GM23248 (cell line): ENCODE results near the gene NBEAL2. TPM values are rescaled to one million over a fixed set of nuclear protein-coding genes. Genes with fewer than 3 reads are reported as not detected.

Source experiments
- DNase-seq: peaks from one replicate; pipeline ENCODE4 v3.0.0-alpha.2; 2015
- H2AFZ ChIP-seq: fragments of 200-600 bp; sonication (generic); 2 replicates; pipeline ENCODE4 v1.6.1; 2016; ENCODE audit warnings: antibody characterized with exemption
- H3F3A ChIP-seq: fragments of 200-600 bp; sonication (generic); 2 replicates; pipeline ENCODE4 v1.6.1; 2016; ENCODE audit warnings: mild to moderate bottlenecking, antibody characterized with exemption, mixed run types; ENCODE audit not compliant: insufficient read depth
- H3K27ac ChIP-seq: fragments of 200-600 bp; sonication (generic); 2 replicates; pipeline ENCODE4 v1.5.1; 2016; ENCODE audit warnings: mild to moderate bottlenecking
- H3K27me3 ChIP-seq: fragments of 200-600 bp; sonication (generic); replicated peaks from 2 replicates; pipeline ENCODE4 v1.6.1; 2016; ENCODE audit warnings: mild to moderate bottlenecking; ENCODE audit not compliant: insufficient read depth
- H3K36me3 ChIP-seq: fragments of 200-600 bp; sonication (generic); 2 replicates; pipeline ENCODE4 v1.6.1; 2016; ENCODE audit warnings: low read depth, mild to moderate bottlenecking
- H3K4me1 ChIP-seq: fragments of 200-600 bp; sonication (generic); 2 replicates; pipeline ENCODE4 v1.6.1; 2016; ENCODE audit warnings: mild to moderate bottlenecking; ENCODE audit not compliant: insufficient read depth
- H3K4me2 ChIP-seq: fragments of 200-600 bp; sonication (generic); one replicate; pipeline ENCODE4 v1.6.1; 2016; ENCODE audit warnings: mild to moderate bottlenecking; ENCODE audit not compliant: unreplicated experiment
- H3K4me3 ChIP-seq: fragments of 200-600 bp; sonication (generic); 2 replicates; pipeline ENCODE4 v1.5.1; 2016; ENCODE audit warnings: mild to moderate bottlenecking
- H3K79me2 ChIP-seq: fragments of 200-600 bp; sonication (generic); 2 replicates; pipeline ENCODE4 v1.6.1; 2016; ENCODE audit warnings: mild to moderate bottlenecking; ENCODE audit not compliant: insufficient read depth
- H3K9ac ChIP-seq: fragments of 200-600 bp; sonication (generic); 2 replicates; pipeline ENCODE4 v1.6.1; 2016; ENCODE audit warnings: mild to moderate bottlenecking
- H3K9me2 ChIP-seq: fragments of 200-600 bp; sonication (generic); 2 replicates; pipeline ENCODE4 v1.6.1; 2016; ENCODE audit warnings: mixed run types, mild to moderate bottlenecking, moderate library complexity; ENCODE audit not compliant: insufficient read depth
- H3K9me3 ChIP-seq: fragments of 200-600 bp; sonication (generic); one replicate; pipeline ENCODE4 v1.6.1; 2017; ENCODE audit warnings: low read depth
- H4K20me1 ChIP-seq: fragments of 200-600 bp; sonication (generic); 2 replicates; pipeline ENCODE4 v1.6.0; 2016; ENCODE audit not compliant: insufficient read depth
- EZH2 ChIP-seq: fragments of 200-600 bp; sonication (generic); IDR thresholded peaks from 2 replicates; pipeline ENCODE4 v1.6.1; 2018; ENCODE audit warnings: antibody characterized with exemption, mild to moderate bottlenecking; ENCODE audit not compliant: insufficient read depth, poor library complexity, severe bottlenecking
- EZH2phosphoT487 ChIP-seq: fragments of 200-600 bp; sonication (generic); IDR thresholded peaks from 2 replicates; pipeline ENCODE4 v1.6.1; 2018; ENCODE audit warnings: antibody characterized with exemption, moderate library complexity, mild to moderate bottlenecking, low read depth; ENCODE audit not compliant: insufficient read depth
- WGBS, 2 experiments: methylation state at CpG; one replicate each; pipeline ENCODE4 v1.1.6; 2015 to 2017; ENCODE audit warnings: low lambda C conversion rate in 2 of 2, low coverage in 1 of 2; ENCODE audit errors: missing lambda C conversion rate in 2 of 2; 5-methylcytosine and 5-hydroxymethylcytosine counted together
- in situ Hi-C: fragments of 300-500 bp; cut with MboI; formaldehyde crosslinking; loops from 2 replicates; pipeline ENCODE4 v1.15.0; 2020
- polyA plus RNA-seq: library from polyadenylated mRNA; unstranded; fragments of >200 nt; fragmentation: Nextera tagmentation; extraction: Ambion mirVana; gene quantifications from 2 replicates; pipeline ENCODE4 v1.2.1, GENCODE V29; 2016
- total RNA-seq: library from RNA; depleted of rRNA; stranded (reverse); fragments of >200 nt; shearing (Covaris generic); gene quantifications from 2 replicates; pipeline ENCODE4 v1.2.3, GENCODE V29; 2014

Gene NBEAL2
- total and polyA plus RNA-seq, 2 experiments from 2014 or later = 0.94 to 2.8 TPM

DNA sequence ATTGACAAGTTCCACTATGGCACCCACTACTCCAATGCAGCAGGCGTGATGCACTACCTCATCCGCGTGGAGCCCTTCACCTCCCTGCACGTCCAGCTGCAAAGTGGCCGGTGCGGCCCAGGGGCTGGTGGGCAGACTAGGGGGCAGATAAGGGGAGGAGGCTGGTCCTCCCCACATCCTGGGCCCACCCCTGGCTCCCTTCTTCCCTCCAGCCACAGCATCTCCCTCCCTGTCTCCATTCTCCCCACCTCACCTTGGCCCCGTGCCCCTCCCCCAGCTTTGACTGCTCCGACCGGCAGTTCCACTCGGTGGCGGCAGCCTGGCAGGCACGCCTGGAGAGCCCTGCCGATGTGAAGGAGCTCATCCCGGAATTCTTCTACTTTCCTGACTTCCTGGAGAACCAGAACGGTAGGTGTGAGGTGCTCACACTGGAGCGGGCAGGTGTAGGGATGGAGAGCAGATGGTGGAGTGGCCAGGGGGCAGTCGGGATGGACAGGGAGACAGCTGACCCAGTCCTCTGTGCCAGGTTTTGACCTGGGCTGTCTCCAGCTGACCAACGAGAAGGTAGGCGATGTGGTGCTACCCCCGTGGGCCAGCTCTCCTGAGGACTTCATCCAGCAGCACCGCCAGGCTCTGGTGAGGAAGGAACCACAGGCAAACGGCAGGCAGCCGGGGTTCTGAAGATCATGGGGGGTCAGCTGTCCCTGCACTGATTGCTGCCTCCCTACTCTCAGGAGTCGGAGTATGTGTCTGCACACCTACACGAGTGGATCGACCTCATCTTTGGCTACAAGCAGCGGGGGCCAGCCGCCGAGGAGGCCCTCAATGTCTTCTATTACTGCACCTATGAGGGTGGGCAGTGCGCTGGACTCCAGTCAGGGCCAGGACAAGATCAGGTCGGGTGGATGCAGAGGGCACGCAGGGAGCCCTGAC, 26.0 kb downstream of the NBEAL2 start:
- no peaks in the 10 kb centered on the region for H3K9me3 ChIP-seq
- DNase-seq = no peak
- H3F3A ChIP-seq = no peaks in the 10 kb centered on the region
- WGBS, 2 experiments = 77 to 79% methylated on average over 31 to 32 of the region's 32 CpGs
- H3K4me2 ChIP-seq = no peak overlapping the region
- H3K9ac ChIP-seq = no peak overlapping the region
- no peak for TF ChIP-seq EZH2
- no peak overlapping the region for H3K27ac ChIP-seq
- no peaks in the 10 kb centered on the region for H3K9me2 ChIP-seq
- in situ Hi-C loops = no loop called here
- H3K4me1 ChIP-seq = peaks cover 2% of the 10 kb centered on the region; the same call in 1 of the 2 replicates
- H3K79me2 ChIP-seq = no peaks in the 10 kb centered on the region
- H3K36me3 ChIP-seq = no peaks in the 10 kb centered on the region
- H4K20me1 ChIP-seq = no peaks in the 10 kb centered on the region
- no peak overlapping the region for H2AFZ ChIP-seq
- no peaks in the 10 kb centered on the region for H3K27me3 ChIP-seq
- no peak overlapping the region for H3K4me3 ChIP-seq

- WGBS, 2 experiments = 83 to 84% methylated on average over 9 of the region's 9 CpGs
- no peaks in the 10 kb centered on the region for H3F3A ChIP-seq
- no peak overlapping the region for H3K4me2 ChIP-seq
- no peak overlapping the region for H3K4me3 ChIP-seq
- DNase-seq = no peak
- H3K9me3 ChIP-seq = no peaks in the 10 kb centered on the region
- no peak overlapping the region for H3K9ac ChIP-seq
- in situ Hi-C loops = no loop called here
- no peak overlapping the region for H3K27ac ChIP-seq
- no peaks in the 10 kb centered on the region for H3K27me3 ChIP-seq
- TF ChIP-seq EZH2 (no peak), EZH2phosphoT487 (no peak)
- H3K79me2 ChIP-seq = no peaks in the 10 kb centered on the region
- H3K36me3 ChIP-seq = no peaks in the 10 kb centered on the region
- H3K4me1 ChIP-seq = no peaks in the 10 kb centered on the region
- H3K9me2 ChIP-seq = no peaks in the 10 kb centered on the region
- no peaks in the 10 kb centered on the region for H4K20me1 ChIP-seq
- H2AFZ ChIP-seq = no peak overlapping the region
Observed at GRCh38 chr3:47006145-47006651, 26.7 kb downstream of the NBEAL2 start.

- no peak for TF ChIP-seq EZH2phosphoT487
- TF ChIP-seq EZH2 = no peak
- Histone ChIP-seq H3K9me2 (no peaks in the 10 kb centered on the region), H2AFZ (no peak overlapping the region), H3K36me3 (no peaks in the 10 kb centered on the region), H3K27me3 (no peaks in the 10 kb centered on the region), H3K79me2 (no peaks in the 10 kb centered on the region), H4K20me1 (no peaks in the 10 kb centered on the region), H3K27ac (no peak overlapping the region), H3K4me2 (no peak overlapping the region), H3K4me3 (no peak overlapping the region), H3K9ac (no peak overlapping the region), H3K9me3 (no peaks in the 10 kb centered on the region), H3K4me1 (no peaks in the 10 kb centered on the region), H3F3A (no peaks in the 10 kb centered on the region)
- in situ Hi-C loops = no loop called here
- DNase-seq = no peak
- whole genome bisulfite sequencing, 2 experiments = 90 to 96% methylated on average over 3 of the region's 3 CpGs
Observed at GRCh38 chr3:47007001-47007400, 27.5 kb downstream of the NBEAL2 start.

DNA sequence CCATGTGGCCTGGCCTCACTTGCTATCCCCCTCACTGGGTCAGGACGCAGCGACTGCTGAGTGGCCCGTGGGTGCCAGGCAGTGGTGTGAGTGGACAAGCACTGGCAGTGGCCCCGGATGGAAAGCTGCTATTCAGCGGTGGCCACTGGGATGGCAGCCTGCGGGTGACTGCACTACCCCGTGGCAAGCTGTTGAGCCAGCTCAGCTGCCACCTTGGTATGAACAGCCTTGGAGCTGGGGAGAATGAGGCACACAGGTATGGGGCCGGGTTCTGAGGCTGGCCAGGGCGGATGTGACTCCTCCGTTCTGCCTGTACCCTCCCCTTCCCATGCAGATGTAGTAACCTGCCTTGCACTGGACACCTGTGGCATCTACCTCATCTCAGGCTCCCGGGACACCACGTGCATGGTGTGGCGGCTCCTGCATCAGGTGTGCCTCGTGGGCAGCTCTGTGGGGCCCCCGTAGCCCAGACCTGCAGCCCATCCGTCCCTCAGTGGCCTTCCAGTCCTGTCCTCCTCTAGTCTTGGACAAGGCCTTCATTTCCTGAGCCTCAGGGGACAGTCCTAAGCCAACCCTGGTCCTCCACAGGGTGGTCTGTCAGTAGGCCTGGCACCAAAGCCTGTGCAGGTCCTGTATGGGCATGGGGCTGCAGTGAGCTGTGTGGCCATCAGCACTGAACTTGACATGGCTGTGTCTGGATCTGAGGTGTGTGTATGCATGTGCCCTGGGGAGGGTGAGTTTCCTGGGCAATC, 28.2 kb downstream of the NBEAL2 start:
- Histone ChIP-seq H3K9ac (no peak overlapping the region), H3K9me2 (no peaks in the 10 kb centered on the region), H3K79me2 (no peaks in the 10 kb centered on the region), H3K9me3 (no peaks in the 10 kb centered on the region), H3K36me3 (no peaks in the 10 kb centered on the region), H3F3A (no peaks in the 10 kb centered on the region), H3K27me3 (no peaks in the 10 kb centered on the region), H3K4me2 (no peak overlapping the region), H3K27ac (no peak overlapping the region), H3K4me1 (no peaks in the 10 kb centered on the region), H2AFZ (no peak overlapping the region), H4K20me1 (no peaks in the 10 kb centered on the region), H3K4me3 (no peak overlapping the region)
- 71 to 74% methylated on average over 16 of the region's 16 CpGs for whole genome bisulfite sequencing, 2 experiments
- in situ Hi-C loops = no loop called here
- no peak for TF ChIP-seq EZH2phosphoT487
- TF ChIP-seq EZH2 = no peak
- no peak for DNase-seq
